ENCODE measurements around the gene PRRC2B. TPM values are rescaled to one million over a fixed set of nuclear protein-coding genes. Genes with fewer than 3 reads are reported as not detected.

PRRC2B gene
- total RNA-seq, 2 donors from 2014 or later: 127 to 131 TPM

DNA sequence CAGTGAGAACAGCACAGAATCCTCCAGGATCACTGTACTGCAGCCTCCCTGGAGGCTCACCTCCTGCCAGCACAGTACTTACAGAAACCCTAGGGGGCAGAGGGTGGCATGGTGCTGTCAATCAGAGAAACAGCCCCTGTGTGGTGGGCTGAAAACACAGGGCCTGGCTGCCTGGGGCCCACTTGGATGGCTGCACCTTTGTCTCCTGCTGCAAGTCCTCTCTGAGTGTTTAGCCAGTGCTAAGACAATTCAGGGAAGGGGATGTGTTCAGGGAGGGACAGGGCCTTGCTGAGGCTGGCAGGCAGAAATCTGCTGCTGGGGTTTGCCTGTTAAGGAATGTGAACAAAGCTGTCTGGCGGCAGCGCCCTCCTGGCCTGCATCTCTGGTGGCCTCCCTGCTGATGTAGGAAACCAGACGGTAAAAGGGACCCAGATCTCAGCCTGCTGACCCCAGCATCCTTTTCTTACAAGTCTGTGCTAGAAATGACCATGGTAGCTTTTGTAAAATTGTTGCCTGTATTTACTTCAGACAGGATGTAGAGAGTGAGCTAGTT lies 39.5 kb downstream of the PRRC2B start:
- H3K4me1 ChIP-seq: no peaks in the 10 kb centered on the region
- no peaks in the 10 kb centered on the region for H3K9me3 ChIP-seq
- DNase-seq: no peak
- TF ChIP-seq CTCF (IDR thresholded peaks at IDR 0.05): no peak
- H3K36me3 ChIP-seq: peaks cover 25% of the 10 kb centered on the region
- peak overlapping the region; percentile 7 for H3K27ac ChIP-seq
- H3K27me3 ChIP-seq: no peaks in the 10 kb centered on the region
- intact Hi-C loops (cut with DNase I): no loop called here
- H3K9ac ChIP-seq (ENCODE audit: low read depth in 2 of 2, low read length in 2 of 2): no peak overlapping the region
- H3K4me3 ChIP-seq: no peak overlapping the region

GRCh38 chr9:131434673-131435072 lies 40.8 kb downstream of the PRRC2B start:
- intact Hi-C loops (cut with DNase I): no loop called here
- Histone ChIP-seq H3K9ac (ENCODE audit: low read depth in 2 of 2, low read length in 2 of 2) (no peak overlapping the region), H3K4me3 (no peak overlapping the region), H3K4me1 (no peaks in the 10 kb centered on the region), H3K36me3 (peaks cover 25% of the 10 kb centered on the region), H3K27ac (no peak overlapping the region), H3K9me3 (no peaks in the 10 kb centered on the region), H3K27me3 (no peaks in the 10 kb centered on the region)
- no peak for DNase-seq
- no peak for TF ChIP-seq CTCF (IDR thresholded peaks at IDR 0.05)

- no peaks in the 10 kb centered on the region for H3K9me3 ChIP-seq
- no peak overlapping the region for H3K4me3 ChIP-seq
- peaks cover 25% of the 10 kb centered on the region for H3K36me3 ChIP-seq
- no peak overlapping the region for H3K27ac ChIP-seq
- DNase-seq: no peak
- no peaks in the 10 kb centered on the region for H3K4me1 ChIP-seq
- no peak for TF ChIP-seq CTCF (IDR thresholded peaks at IDR 0.05)
- H3K27me3 ChIP-seq: no peaks in the 10 kb centered on the region
- intact Hi-C loops (cut with DNase I): no loop called here
- no peak overlapping the region for H3K9ac ChIP-seq (ENCODE audit: low read depth in 2 of 2, low read length in 2 of 2)
Observed at GRCh38 chr9:131436376-131436775, 42.5 kb downstream of the PRRC2B start.

- DNase-seq: no peak
- H3K27me3 ChIP-seq: no peaks in the 10 kb centered on the region
- peaks cover 25% of the 10 kb centered on the region for H3K36me3 ChIP-seq
- no peaks in the 10 kb centered on the region for H3K4me1 ChIP-seq
- no peaks in the 10 kb centered on the region for H3K9me3 ChIP-seq
- no peak for TF ChIP-seq CTCF (IDR thresholded peaks at IDR 0.05)
- H3K9ac ChIP-seq (ENCODE audit: low read depth in 2 of 2, low read length in 2 of 2): no peak overlapping the region
- intact Hi-C loops (cut with DNase I): no loop called here
- no peak overlapping the region for H3K4me3 ChIP-seq
- H3K27ac ChIP-seq: no peak overlapping the region
Observed at GRCh38 chr9:131436865-131437271, 43.0 kb downstream of the PRRC2B start.

GRCh38 chr9:131438190-131438589 lies 44.3 kb downstream of the PRRC2B start:
- Histone ChIP-seq H3K9me3 (no peaks in the 10 kb centered on the region), H3K4me1 (no peaks in the 10 kb centered on the region), H3K27ac (no peak overlapping the region), H3K36me3 (peaks cover 18% of the 10 kb centered on the region), H3K9ac (ENCODE audit: low read depth in 2 of 2, low read length in 2 of 2) (no peak overlapping the region), H3K4me3 (no peak overlapping the region), H3K27me3 (no peaks in the 10 kb centered on the region)
- no peak for DNase-seq
- no peak for TF ChIP-seq CTCF (IDR thresholded peaks at IDR 0.05)
- intact Hi-C loops (cut with DNase I): no loop called here
